COLO668 (cell line): Measurements from ENCODE around the gene ZNF319.
A peak's percentile ranks its signal among the peaks of the same experiment; 100 is the strongest.

ENCODE experiments used
- DNase-seq: peaks from one replicate; lab custom pipeline; 2025; ENCODE audit not compliant: unreplicated experiment; lab: John Stamatoyannopoulos, UW

The ZNF319 gene

GRCh38 chr16:58037365-58038057 is 37.0 kb upstream of the ZNF319 start:
- no peak for DNase-seq

- DNase-seq = no peak
These were observed 36.5 kb upstream of the ZNF319 start for GRCh38 chr16:58036943-58037342.

- DNase-seq = peak; percentile 52
These were observed 35.1 kb upstream of the ZNF319 start for GRCh38 chr16:58035356-58036170.

- no peak for DNase-seq
These were observed 34.3 kb upstream of the ZNF319 start for GRCh38 chr16:58034774-58035173.

GRCh38 chr16:58034128-58034685 is 33.7 kb upstream of the ZNF319 start:
- DNase-seq = no peak

- no peak for DNase-seq
These were observed 32.3 kb upstream of the ZNF319 start for GRCh38 chr16:58032710-58033293.

- DNase-seq = no peak
These were observed 30.7 kb upstream of the ZNF319 start for GRCh38 chr16:58031016-58031800.

- DNase-seq = no peak
These were observed 29.8 kb upstream of the ZNF319 start for GRCh38 chr16:58030136-58030840.

GRCh38 chr16:58029410-58029809 is 28.9 kb upstream of the ZNF319 start:
- no peak for DNase-seq

- DNase-seq = no peak
These were observed 28.1 kb upstream of the ZNF319 start for GRCh38 chr16:58028541-58029070.

GRCh38 chr16:58027916-58028455 is 27.5 kb upstream of the ZNF319 start:
- no peak for DNase-seq

- peak; percentile 61 for DNase-seq
These were observed 26.9 kb upstream of the ZNF319 start for GRCh38 chr16:58027161-58027915.

GRCh38 chr16:58026705-58027160 is 26.3 kb upstream of the ZNF319 start:
- peak; percentile 38 for DNase-seq

- peak; percentile 73 for DNase-seq
These were observed 25.8 kb upstream of the ZNF319 start for GRCh38 chr16:58026139-58026704.

GRCh38 chr16:58025351-58026138 is 25.1 kb upstream of the ZNF319 start, which contains the start of gene MMP15:
Gene MMP15 (plus strand): TSS chr16:58025754. CDS start chr16:58026351, 597 bp downstream.
- peak; percentile 96 for DNase-seq

- DNase-seq = peak; percentile 75
These were observed 24.2 kb upstream of the ZNF319 start for GRCh38 chr16:58024486-58025350.
